GM19240 (cell line): ENCODE results near the gene DAPP1.
"Not testable (repeated sequence)": the region's sequence is repeated elsewhere in the genome, so short reads cannot be mapped to it uniquely, and the experiment has no call there.

Experiments
- DNase-seq: peaks from one replicate; pipeline ENCODE4 v3.0.0; 2011; ENCODE audit warnings: low spot score; ENCODE audit not compliant: insufficient read length

DAPP1 gene, protein sequence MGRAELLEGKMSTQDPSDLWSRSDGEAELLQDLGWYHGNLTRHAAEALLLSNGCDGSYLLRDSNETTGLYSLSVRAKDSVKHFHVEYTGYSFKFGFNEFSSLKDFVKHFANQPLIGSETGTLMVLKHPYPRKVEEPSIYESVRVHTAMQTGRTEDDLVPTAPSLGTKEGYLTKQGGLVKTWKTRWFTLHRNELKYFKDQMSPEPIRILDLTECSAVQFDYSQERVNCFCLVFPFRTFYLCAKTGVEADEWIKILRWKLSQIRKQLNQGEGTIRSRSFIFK

DNA sequence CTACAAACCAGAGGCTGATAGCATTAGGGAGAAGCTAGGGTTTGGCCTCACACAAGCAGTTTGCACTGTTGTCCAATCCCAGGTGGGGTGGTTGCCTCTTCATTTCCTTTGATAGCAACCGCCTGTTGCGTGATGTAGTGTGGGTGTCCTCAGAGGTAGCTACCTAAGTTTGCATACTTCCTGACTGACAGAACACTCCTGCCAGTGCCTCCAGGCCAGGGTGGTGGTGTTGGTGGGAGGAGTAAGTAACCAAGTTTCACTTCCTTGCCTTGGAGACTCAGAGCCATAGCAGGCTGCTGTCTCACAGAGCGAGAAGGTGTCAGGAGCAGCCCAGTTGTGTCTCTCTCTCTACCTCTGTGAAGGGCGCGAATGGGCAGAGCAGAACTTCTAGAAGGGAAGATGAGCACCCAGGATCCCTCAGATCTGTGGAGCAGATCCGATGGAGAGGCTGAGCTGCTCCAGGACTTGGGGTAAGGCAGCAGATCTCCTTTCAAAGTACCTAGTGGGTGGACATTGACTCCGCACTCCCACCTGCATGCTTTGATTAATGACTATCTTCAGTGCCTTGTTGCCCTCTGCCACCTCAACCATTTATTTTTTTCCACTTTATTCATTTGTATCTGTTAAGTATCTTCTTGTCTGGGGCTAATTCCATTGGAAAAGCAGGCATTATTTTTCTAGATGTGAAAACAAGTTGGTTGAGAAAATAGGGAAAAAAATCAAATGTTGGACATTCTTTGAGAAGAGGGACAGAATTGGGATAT lies at the start of gene DAPP1:
Gene DAPP1, plus strand, starts transcription at position 283 of the 764 bp plus-strand sequence. Its CDS starts 87 bp downstream, at position 370.
- DNase-seq, result peak; percentile 53

DNA sequence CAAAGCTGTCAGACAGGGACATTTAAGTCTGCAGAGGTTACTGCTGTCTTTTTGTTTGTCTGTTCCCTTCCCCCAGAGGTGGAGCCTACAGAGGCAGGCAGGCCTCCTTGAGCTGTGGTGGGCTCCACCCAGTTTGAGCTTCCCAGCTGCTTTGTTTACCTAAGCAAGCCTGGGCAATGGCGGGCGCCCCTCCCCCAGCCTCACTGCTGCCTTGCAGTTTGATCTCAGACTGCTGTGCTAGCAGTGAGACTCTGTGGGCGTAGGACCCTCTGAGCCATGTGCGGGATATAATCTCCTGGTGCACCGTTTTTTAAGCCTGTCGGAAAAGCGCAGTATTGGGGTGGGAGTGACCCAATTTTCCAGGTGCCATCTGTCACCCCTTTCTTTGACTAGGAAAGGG lies 45.8 kb upstream of the DAPP1 start:
- not testable (repeated sequence) for DNase-seq

DNA sequence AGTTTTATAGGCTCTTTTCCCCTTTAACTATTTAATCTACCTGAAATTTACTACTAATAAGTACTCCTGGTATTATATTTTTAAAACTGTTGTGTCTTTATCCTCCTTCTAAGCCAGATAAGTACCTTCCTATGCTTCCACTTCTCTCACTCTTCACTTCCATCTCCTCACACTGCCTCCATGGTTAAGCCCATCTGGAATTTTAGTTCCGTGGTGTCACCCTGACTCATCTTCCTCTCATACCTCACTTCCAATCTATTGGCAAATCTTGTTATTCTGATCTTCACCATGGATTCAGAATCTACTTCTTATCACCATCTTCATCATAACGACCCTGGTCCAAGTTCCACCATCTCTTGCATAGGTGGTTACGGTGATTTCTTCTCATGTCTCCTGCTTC lies 32.7 kb upstream of the DAPP1 start:
- DNase-seq, result no peak

DNA sequence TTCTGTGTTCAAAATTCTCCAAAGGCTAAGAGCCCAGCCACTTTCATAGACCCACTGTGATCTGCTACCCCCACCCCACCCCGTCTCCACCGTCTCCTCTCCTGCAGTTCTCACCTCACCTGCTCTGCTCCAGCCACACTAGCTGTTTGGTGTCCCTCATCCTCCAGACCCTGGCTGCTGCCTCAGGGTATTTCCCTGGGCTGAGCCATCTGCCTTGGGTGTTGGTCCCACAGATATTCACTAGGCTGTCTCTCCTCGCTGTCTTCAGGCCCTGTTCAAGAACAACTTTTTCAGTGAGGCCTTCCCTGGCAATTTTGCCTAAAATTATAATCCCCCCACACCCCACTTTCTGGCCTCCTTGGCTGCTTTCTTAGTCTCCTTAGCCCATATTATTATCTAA lies 31.8 kb upstream of the DAPP1 start:
- DNase-seq, result no peak

DNA sequence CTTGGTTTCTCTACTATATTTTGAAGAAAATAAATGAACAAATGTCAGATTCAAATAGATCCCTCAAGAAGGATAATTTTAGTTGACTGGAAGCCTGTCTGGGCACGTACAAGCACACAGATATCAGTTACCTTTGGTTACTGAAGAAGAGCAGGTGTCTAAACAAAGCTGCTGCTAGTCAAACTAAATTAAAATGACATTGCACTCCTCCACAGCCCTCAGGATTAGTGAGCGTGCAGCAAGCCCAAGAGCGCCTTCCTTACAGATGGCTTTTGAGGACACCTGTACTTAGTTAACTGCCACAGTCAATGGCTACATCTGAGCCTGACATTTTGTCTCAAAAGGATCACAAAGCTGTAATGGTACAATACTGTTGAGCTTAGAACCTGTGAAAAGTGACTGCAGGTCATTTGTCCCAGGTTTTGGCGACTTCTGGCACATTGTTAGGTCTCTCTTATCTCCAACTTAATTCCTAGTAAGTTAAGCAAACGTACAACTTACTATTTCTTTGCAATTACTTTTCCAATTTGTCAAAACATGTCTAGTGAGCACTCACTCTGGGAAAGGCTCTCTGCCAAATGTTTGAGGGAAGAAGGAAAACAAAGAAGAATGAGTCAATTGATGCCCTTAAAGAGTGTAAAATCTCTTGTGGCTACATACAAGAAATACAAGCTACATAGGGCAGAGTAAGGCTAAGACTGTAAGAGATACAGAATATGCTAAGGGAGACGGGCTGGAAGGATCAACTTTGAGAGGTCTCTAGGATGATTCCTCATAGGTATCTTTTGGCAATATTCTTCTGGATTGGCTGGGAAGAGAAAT lies 25.6 kb upstream of the DAPP1 start:
- DNase-seq, result no peak

DNA sequence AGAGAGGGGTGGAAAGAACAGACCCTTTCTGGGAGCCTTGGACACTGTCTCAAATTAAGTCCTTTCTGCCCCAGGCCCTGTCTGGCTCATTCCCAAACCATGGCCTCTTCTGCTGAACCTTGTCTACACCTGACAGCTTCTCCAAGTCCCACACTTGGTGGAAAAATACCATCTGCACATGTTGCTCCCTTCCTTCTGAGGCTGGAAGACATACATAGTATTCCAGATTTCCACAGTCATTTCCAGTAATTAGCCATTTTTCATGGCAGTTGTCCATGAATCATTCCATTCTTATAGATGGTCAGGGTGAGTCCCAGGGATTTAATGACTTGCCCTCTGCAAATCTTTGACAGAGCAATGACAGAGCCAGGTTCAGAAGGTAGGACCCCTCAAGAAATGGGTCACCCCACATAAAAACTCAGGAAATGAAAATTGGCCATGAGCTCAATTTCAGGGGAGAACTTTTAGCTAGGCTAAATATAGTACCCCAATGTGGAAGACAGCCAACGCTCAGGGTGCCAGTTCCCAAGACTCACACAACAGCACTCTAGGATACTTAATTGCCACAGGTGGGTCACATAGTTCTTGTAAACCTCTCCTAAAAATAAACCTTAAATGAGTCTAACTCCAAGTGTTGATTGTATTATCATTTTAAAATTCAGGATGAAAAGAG lies 16.2 kb upstream of the DAPP1 start:
- no peak for DNase-seq

DNA sequence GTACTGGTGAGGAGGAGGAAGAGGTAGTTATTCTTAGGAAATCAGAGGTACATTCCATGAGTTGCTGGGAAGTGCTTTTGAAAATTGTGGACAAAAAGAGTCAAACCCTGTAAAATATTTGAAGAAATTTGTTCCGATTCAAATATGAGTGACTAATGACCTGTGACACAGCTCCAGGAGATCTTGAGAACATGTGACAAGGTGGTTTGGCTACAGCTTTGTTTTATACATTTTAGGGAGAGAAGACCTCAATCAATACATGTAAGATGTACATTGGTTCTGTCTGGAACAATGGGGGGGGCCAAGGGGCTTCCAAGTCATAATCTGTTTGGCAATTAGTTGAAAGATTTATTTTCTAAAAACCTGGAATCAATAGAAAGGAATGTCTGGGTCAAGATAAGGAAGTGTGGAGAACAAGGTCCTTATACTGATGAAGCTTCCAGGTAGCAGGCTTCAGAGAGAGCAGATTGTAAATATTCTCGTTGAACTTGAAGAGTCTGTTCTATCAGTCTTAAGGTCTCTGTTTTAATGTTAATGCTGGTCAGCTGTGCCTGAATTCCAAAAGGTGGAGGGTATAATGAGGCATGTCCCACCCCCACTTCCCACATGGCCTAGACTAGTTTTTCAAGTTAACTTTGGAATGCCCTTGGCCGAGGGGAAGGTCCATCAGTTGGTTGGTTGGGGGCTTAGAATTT lies 15.5 kb upstream of the DAPP1 start:
- no peak for DNase-seq

DNA sequence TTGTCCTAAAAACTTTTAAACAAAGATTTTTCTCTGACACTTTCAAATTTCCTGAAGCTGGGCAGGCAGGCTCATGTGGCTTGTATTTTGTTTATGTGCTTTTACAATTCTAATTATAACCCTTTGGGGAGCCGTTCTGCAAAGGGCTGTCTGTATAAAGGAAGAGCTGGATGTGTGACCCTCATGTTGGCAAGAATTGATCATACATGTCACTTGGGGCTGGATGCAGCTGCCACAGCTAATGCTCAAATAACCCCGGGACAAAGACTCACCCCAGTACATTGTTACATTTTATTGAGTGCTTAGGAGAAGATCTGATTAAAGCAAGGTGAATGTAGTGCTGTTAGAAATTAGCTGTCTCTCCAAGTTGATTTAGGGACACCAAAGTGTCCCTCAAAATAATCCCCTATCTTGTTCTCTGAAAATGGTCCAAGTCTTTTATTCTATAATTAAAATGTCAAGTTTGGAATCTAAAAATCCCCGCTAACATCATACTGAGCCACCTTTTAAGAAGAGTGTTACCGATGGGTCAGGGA lies 13.0 kb upstream of the DAPP1 start:
- DNase-seq, result no peak

DNA sequence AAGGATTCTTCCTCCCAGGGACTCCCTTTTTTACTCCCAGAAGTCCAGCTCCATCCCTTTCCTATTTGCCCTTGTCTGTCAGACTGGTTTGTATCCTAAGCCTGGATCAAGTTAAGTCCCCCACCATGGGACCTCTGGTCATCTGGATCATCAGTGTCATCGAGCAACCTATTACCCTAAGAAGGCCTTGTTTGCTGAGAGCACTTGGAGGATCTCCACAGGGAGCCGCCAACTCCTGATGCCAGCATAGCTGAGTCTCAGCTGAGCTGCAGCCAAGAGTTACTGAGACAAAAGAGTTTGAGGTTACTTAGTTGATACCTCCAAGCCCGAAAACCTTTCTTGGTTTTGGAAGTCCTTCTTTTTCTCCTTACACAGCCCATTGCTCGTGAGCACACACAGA lies 10.1 kb upstream of the DAPP1 start:
- DNase-seq, result no peak

DNA sequence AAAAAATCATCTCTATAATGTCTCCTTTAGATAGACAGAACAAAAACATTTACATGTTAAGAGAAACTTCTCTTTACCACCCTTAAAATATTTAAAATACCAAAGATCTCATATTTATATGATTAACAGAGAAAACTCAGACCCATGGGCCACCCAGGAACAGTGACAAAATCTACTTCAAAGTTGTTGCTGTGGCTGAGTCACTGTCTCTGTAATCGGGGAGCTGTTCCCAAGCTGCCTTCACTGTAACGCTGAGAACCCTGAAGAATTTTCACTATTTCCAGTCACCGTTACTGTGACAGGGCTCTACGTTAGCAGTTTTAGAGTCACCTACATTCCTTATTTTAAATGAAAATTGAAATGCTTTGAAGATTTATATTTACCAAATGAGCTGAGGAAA lies 9.0 kb upstream of the DAPP1 start:
- no peak for DNase-seq

DNA sequence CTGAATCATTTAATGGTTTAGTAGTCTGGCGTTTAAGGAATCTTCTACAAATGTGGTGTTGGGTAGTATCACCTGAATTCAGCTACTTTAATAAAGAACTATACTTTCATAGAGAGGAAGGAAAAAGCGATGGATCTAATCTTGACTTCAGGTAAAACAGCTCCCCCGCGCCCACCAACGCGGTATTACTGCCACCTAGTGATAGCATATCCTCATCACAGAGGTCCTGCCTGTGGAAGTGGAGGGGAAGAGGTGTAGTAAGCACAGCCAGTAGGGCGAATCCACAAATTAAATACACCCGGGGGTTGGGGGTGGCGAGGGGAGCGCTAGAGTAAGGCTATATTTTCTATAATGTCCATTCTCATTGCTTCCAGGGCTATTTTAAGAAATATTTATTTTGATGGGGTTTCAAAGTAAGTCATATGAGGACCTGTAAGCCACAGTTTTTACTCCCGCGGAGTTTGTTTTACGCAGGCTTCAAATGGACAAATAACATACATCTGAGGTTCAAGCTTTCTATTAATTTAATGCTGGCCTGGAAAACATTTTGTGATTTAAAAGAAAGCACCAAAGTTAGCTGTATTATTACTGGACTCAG lies 8.3 kb upstream of the DAPP1 start:
- DNase-seq, result peak; percentile 18

DNA sequence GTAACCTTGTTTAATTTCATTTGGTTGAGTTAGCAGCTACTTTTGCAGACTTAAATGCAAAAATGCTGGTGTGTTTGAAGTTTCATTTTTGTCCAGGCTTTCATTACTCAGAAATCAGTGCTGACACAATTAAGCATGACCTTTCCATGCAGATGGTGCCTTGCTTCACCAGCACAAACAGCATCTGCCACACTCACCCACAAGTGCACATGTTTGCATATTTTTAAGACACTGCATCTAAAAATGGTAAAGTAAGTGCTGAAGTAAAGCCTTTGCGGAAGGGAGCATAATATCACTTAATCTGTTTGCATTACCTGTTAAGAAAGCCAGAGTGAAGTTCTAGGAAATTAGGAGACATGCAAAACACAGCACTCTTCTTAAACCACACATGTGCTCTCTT lies 7.3 kb upstream of the DAPP1 start:
- no peak for DNase-seq

DNA sequence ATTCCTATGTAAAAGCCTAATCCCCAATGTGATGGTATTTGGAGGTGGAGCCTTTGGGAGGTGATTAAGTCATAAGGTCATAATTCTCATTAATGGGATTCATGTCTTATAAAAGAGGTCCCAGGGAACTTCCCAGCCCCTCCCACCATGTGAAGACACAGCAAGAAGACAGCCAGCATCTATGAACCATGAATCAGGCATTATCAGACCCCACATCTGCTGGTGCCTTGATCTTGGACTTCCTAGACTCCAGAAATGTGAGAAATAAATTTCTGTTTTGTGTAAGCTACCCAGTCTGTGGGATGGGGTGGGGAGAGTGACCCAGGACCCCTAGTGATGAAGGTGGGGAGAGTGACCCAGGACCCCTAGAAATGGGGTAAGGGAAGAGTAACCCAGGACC lies 6.1 kb upstream of the DAPP1 start:
- DNase-seq, result no peak

DNA sequence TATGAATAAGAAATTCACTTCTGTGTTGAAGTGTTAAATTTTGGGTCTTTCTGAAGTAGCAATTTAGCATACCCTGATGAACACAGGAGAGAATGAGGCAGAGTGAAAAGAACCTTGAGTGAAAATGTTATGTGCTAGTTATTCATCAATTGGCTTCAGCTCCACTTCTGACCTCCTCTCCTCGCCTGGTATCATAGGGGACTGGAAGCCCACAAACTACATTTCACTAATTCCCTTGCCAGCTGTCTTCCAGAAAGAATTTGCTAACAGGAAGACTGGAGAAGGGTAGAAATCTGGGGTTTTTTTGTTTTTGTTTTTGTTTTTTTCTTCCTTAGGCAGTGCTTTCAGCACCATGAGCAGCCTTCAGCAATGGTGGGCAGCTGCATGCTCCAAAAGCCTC lies 5.5 kb upstream of the DAPP1 start:
- no peak for DNase-seq

DNA sequence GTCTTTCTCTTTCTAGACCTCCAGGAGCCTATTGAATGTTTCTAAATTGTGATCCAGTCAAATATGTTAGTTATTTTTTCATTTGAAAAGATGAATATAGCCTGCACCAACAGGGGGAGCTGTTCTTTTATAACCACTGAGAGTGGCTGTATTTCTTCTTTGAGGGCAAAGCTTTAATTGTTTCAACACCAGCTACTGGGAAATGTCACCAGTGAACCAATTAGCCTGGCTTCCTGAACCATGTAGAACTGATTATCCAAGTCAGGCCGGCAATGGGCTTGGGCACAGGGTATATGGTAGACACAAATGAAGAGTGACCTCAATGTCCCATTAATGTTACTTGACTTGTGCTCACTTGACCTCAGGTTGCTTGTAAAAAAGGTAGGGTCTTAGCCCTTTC lies 4.8 kb upstream of the DAPP1 start:
- no peak for DNase-seq

DNA sequence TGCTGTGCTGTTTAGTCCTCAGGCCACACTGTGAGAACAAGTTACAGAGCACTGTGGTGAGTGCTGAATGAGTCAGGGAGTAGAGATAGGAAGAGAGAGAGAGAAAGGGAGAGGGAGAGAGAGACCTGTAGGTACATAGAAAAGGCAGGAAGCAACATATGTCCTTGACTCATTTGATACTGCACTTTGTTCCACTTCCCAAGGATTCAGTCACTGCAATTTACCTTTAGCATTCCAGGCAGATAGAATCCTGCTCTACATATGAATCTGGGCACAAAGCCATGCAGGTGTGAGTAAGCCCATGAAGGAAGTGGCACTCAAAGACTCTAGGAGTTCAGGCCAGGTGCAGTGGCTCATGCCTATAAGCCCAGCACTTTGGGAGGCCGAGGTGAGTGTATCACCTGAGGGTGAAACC lies 1.0 kb upstream of the DAPP1 start:
- no peak for DNase-seq

DNA sequence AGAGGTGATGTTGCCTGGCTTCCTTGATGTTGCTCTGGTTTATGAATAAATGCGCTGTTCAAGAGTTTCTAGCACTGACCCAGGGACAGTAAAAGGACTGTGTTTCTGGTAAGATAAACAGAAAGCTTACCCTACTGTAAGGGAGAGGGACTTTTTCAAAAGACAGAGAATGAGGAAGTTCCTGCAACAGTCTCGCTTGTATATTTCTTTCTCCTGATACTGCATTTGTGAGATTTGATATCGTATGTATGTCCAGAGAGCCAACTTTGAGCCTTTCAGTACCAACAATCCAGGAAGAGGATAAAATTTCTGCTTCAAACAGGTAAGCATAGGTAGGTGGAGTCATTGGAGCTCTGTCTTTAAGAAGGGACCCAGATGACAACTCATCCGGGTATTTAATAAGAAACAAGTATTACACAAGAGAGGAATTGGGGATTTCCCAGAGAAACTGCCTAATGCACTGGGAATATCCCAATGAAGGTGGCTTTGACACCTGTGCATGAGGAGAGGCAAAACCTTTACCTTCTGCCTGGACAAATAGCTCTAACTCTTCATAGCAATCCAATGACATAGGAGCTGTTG lies 773 bp downstream of the DAPP1 start:
- no peak for DNase-seq

DNA sequence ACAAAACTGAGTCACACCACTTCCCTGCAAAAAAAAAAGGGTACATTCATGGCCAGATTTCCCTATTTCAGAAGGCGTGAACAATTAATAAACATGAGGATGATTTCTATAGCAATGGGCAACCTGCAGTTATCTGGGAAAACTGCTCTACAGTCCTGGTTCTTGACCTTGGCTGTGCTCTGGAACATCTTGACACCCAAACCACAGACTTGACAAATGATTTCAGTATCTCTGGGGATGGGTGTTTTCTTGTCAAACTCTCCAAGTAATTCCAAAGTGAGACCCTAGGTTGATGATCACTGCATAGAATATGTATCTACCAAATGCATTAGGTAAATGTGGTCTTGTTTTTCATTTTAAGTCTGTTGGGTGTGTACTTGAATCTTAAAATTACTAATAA lies 2.0 kb downstream of the DAPP1 start:
- no peak for DNase-seq

DNA sequence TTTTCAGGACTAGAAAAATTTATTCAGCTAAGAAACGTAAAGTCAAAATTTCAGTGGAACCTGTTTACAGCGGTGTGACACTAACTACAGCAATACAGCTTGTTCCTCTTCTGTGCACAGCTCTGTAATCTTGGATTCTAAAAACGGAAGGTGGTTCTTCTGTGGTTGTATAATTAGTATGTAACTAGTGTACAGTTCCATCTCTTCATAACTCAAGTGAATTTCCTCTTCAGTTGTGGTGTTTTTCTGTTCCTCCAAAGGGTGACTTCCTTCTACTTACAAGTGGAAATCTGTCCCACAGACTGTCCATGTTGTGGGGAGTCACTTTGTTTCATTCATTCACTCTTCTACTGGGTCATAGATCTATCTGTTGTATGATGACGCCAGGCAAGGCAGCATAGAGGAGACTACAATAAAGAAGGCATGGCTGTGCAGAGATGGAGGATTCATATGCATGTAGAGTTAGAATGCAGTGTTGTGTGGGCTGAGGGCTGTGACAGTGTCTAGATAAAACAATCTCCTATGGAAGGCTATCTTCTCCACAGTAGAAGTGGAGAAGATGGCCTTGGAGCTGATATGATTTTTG lies 5.4 kb downstream of the DAPP1 start:
- no peak for DNase-seq

DNA sequence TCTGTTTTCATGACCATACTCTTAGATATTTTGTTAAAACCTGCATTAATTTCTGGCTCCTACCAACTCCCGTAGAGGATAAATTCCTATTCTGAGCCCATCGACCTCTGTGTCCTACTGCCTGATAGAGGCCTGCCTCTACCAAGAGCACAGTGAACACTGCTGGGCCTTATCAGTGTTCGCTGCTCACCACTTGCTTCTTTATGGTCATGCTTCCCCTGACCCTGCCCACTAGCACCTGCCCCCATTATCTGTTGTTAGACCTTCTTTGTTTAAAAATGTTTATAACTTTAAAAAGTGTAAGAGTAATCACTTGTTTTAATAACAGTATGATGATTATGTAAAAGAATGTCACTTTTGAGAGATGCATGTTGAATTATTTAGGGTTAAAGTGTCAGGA lies 6.1 kb downstream of the DAPP1 start:
- no peak for DNase-seq
